ENCODE results near the gene RRAGC. TPM values are rescaled to one million over a fixed set of nuclear protein-coding genes. Genes with fewer than 3 reads are reported as not detected.

The RRAGC gene
- total and polyA plus RNA-seq, 2 experiments from 2014 or later = 9.3 to 12.8 TPM

DNA sequence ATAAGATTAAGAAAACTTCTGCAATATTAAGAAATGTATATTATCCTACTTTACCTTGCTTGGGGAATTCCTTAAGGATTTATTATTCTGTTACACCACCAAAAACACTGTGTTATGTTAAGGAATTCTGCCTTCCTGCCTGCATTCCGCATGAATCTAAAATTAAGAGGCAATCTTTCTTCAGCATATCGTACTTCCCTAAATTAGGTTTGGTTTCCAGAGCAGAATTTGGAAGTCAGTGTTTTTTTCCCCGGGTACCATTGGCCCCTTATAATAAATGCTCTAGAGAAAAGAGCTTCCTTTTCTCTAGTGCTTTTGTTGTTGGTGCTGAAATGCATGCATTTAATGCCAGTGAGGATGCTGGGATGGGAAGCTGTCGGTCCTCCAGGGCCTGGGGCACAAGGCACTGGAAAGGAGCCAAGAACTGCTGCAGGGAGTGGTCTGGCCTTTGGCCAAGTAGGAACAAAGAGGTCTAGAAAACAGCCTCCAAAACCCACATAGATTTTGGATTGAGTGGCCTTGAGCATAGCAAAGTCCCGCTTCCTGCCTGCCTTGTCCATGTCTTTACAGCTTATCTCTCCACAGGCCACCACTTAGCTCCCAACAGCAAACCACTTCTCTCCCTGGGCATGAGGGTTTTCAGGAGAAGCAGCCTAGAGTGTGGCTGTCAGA, 69.9 kb downstream of the RRAGC start (continued):
- TF ChIP-seq EZH2phosphoT487 (IDR thresholded peaks at IDR 0.05; ENCODE audit: unreplicated experiment) = no peak
- TF ChIP-seq, protein P1, sequence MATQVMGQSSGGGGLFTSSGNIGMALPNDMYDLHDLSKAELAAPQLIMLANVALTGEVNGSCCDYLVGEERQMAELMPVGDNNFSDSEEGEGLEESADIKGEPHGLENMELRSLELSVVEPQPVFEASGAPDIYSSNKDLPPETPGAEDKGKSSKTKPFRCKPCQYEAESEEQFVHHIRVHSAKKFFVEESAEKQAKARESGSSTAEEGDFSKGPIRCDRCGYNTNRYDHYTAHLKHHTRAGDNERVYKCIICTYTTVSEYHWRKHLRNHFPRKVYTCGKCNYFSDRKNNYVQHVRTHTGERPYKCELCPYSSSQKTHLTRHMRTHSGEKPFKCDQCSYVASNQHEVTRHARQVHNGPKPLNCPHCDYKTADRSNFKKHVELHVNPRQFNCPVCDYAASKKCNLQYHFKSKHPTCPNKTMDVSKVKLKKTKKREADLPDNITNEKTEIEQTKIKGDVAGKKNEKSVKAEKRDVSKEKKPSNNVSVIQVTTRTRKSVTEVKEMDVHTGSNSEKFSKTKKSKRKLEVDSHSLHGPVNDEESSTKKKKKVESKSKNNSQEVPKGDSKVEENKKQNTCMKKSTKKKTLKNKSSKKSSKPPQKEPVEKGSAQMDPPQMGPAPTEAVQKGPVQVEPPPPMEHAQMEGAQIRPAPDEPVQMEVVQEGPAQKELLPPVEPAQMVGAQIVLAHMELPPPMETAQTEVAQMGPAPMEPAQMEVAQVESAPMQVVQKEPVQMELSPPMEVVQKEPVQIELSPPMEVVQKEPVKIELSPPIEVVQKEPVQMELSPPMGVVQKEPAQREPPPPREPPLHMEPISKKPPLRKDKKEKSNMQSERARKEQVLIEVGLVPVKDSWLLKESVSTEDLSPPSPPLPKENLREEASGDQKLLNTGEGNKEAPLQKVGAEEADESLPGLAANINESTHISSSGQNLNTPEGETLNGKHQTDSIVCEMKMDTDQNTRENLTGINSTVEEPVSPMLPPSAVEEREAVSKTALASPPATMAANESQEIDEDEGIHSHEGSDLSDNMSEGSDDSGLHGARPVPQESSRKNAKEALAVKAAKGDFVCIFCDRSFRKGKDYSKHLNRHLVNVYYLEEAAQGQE (IDR thresholded peaks at IDR 0.05; ENCODE audit: unreplicated experiment) = no peak

GRCh38 chr1:38788341-38789336, 70.9 kb downstream of the RRAGC start:
- H3K27ac Mint-ChIP-seq = no peak overlapping the region
- TF ChIP-seq EZH2 (IDR thresholded peaks at IDR 0.05; ENCODE audit: low read depth, unreplicated experiment) (no peak), POLR2AphosphoS5 (IDR thresholded peaks at IDR 0.05; ENCODE audit: low read depth) (no peak), ZNF462 (CRISPR knock-in tag; IDR thresholded peaks at IDR 0.05) (no peak)
- TF ChIP-seq, protein P1 (IDR thresholded peaks at IDR 0.05; ENCODE audit: unreplicated experiment) = no peak
- Histone ChIP-seq H3K27ac (ENCODE audit: low read depth) (no peak overlapping the region; the same call in 1 of the 2 replicates), H3K36me3 (ENCODE audit: insufficient read depth) (no peaks in the 10 kb centered on the region), H3K4me2 (peak overlapping the region; percentile 23), H3K4me1 (ENCODE audit: insufficient read depth) (peaks cover 43% of the 10 kb centered on the region), H3K4me3 (no peak overlapping the region), H3K27me3 (ENCODE audit: insufficient read depth) (no peaks in the 10 kb centered on the region), H4K20me1 (replicated peaks; ENCODE audit: insufficient read depth) (no peaks in the 10 kb centered on the region), H3F3A (replicated peaks; ENCODE audit: low read depth) (0 out of 2 replicates have a peak, but pooled peaks cover 4% of the 10 kb centered on the region), H2AFZ (peak overlapping the region; percentile 20; the same call in 1 of the 2 replicates), H3K9me2 (ENCODE audit: insufficient read depth) (no peaks in the 10 kb centered on the region), H3K79me2 (replicated peaks; ENCODE audit: insufficient read depth) (no peaks in the 10 kb centered on the region)
- H3K27me3 Mint-ChIP-seq (ENCODE audit: insufficient read depth, low read depth, poor library complexity) = peaks cover 6% of the 10 kb centered on the region
- ATAC-seq = peak; percentile 43
- DNase-seq (ENCODE audit: low spot score) = peak; percentile 39
- H3K9me3 Mint-ChIP-seq = no peaks in the 10 kb centered on the region
- no peak overlapping the region for H3K4me3 Mint-ChIP-seq
- H3K4me1 Mint-ChIP-seq = peaks cover 37% of the 10 kb centered on the region
- H3K36me3 Mint-ChIP-seq (ENCODE audit: low read depth) = no peaks in the 10 kb centered on the region
